Measurements from ENCODE around the gene ADRA2B. TPM values are rescaled to one million over a fixed set of nuclear protein-coding genes. Genes with fewer than 3 reads are reported as not detected.

Gene ADRA2B
- total RNA-seq, 1 experiment from 2014 or later = 2.7 TPM

GRCh38 chr2:96115631-96116423 is 544 bp downstream of the ADRA2B start:
- H3K27me3 ChIP-seq (ENCODE audit: insufficient read depth, low read length) = no peaks in the 10 kb centered on the region; the same call in 1 of the 2 replicates

More at GRCh38 chr2:96115631-96116423, 544 bp downstream of the ADRA2B start:
- no peak overlapping the region for H3K9ac ChIP-seq (ENCODE audit: extremely low read depth, insufficient read length, low read length)
- H3K18ac ChIP-seq (ENCODE audit: insufficient read length, low read depth, low read length) = no peak overlapping the region
- no peaks in the 10 kb centered on the region for H3K4me1 ChIP-seq (ENCODE audit: insufficient read depth, low read length)
- H2BK12ac ChIP-seq (ENCODE audit: insufficient read length, low read depth, low read length) = no peak overlapping the region
- Mint-ChIP-seq H3K9me3 (peaks cover 2 to 4% of the 10 kb centered on the region in 2 experiments; a peak in 2 of 5 replicates), H3K4me1 (peaks cover 22 to 42% of the 10 kb centered on the region in 2 experiments), H3K27ac (no peak overlapping the region), H3K4me3 (peak overlapping the region; percentile 64 to 80), H3K36me3 (ENCODE audit: insufficient read depth in 1 of 3, low read depth in 3 of 3) (peaks cover 0 to 8% (median 8%) of the 10 kb centered on the region in 3 experiments; a peak in 4 of 7 replicates), H3K27me3 (ENCODE audit: low read depth) (peaks cover 59% of the 10 kb centered on the region)
- no peaks in the 10 kb centered on the region for H3K9me3 ChIP-seq (ENCODE audit: control insufficient read depth, low read depth, low read length)
- H3K14ac ChIP-seq (ENCODE audit: insufficient read depth, low read length) = no peak overlapping the region
- no peaks in the 10 kb centered on the region for H4K20me1 ChIP-seq (ENCODE audit: control insufficient read depth, insufficient read depth, insufficient read length)
- H2BK20ac ChIP-seq (ENCODE audit: low read depth, low read length, poor library complexity, severe bottlenecking) = no peak overlapping the region
- no peak overlapping the region; the same call in 1 of the 2 replicates for H2BK15ac ChIP-seq (ENCODE audit: low read depth, low read length)
- H2BK5ac ChIP-seq (ENCODE audit: insufficient read length, low read length) = no peak overlapping the region
- no peak overlapping the region for H2AK5ac ChIP-seq (ENCODE audit: insufficient read length, low read length)
- no peak overlapping the region for H3K23ac ChIP-seq (ENCODE audit: insufficient read length, low read depth, low read length)
- H2AFZ ChIP-seq (ENCODE audit: low read length) = no peak overlapping the region
- no peak overlapping the region for H4K5ac ChIP-seq (ENCODE audit: insufficient read length, low read depth, low read length)
- H3K23me2 ChIP-seq (ENCODE audit: insufficient read length, low read depth, low read length, poor library complexity, severe bottlenecking) = peaks cover 9% of the 10 kb centered on the region
- H4K8ac ChIP-seq (replicated peaks; ENCODE audit: insufficient read length, low read depth, low read length) = no peak overlapping the region
- H4K91ac ChIP-seq (ENCODE audit: insufficient read length, low read depth, low read length) = no peak overlapping the region
- H3K79me1 ChIP-seq (ENCODE audit: insufficient read depth, low read depth, low read length, poor library complexity, severe bottlenecking) = no peaks in the 10 kb centered on the region
- peak overlapping the region; percentile 44 for H3K4me2 ChIP-seq (ENCODE audit: insufficient read depth, insufficient read length, low read length)
- no peak overlapping the region for H2BK120ac ChIP-seq (ENCODE audit: low read depth, low read length, poor library complexity, severe bottlenecking)
- no peak overlapping the region for H3K56ac ChIP-seq (ENCODE audit: insufficient read length, low read depth, low read length)
- DNase-seq = no peak
- no peak overlapping the region for H3K4ac ChIP-seq (ENCODE audit: low read depth, low read length)
- no peak overlapping the region for H3T11ph ChIP-seq (ENCODE audit: low read length)
- WGBS (ENCODE audit: extremely low coverage, insufficient read length, low lambda C conversion rate) = no CpG with 5 or more reads among the region's 77 CpGs
- H3K79me2 ChIP-seq (ENCODE audit: insufficient read depth, low read length) = no peaks in the 10 kb centered on the region
- no peak overlapping the region for H3K27ac ChIP-seq (ENCODE audit: insufficient read length, low read depth, low read length)
- TF ChIP-seq CTCF (conservative IDR thresholded peaks at IDR 0.05) = no peak

All from H9 (cell line).